ENCODE results near the gene NHERF1. TPM values are rescaled to one million over a fixed set of nuclear protein-coding genes. Genes with fewer than 3 reads are reported as not detected.

Gene NHERF1
- total RNA-seq, 1 experiment from 2014 or later = 21.3 TPM

- no peak for DNase-seq (ENCODE audit: extremely low read depth, low read depth)
Measured at GRCh38 chr17:74804683-74805082, 56.3 kb downstream of the NHERF1 start.

GRCh38 chr17:74805591-74805991, 57.2 kb downstream of the NHERF1 start:
- no peak for DNase-seq (ENCODE audit: extremely low read depth, low read depth)

GRCh38 chr17:74806334-74806733, 57.9 kb downstream of the NHERF1 start:
- DNase-seq (ENCODE audit: extremely low read depth, low read depth) = no peak

GRCh38 chr17:74807441-74807840, 59.0 kb downstream of the NHERF1 start:
- DNase-seq (ENCODE audit: extremely low read depth, low read depth) = no peak

- DNase-seq (ENCODE audit: extremely low read depth, low read depth) = no peak
Measured at GRCh38 chr17:74807925-74808324, 59.5 kb downstream of the NHERF1 start.

- no peak for DNase-seq (ENCODE audit: extremely low read depth, low read depth)
Measured at GRCh38 chr17:74808714-74809430, 60.4 kb downstream of the NHERF1 start.

GRCh38 chr17:74810699-74811485, 62.5 kb downstream of the NHERF1 start:
- no peak for DNase-seq (ENCODE audit: extremely low read depth, low read depth)

GRCh38 chr17:74812109-74813009, 63.9 kb downstream of the NHERF1 start:
- DNase-seq (ENCODE audit: extremely low read depth, low read depth) = no peak

- DNase-seq (ENCODE audit: extremely low read depth, low read depth) = no peak
Measured at GRCh38 chr17:74814453-74814852, 66.0 kb downstream of the NHERF1 start.

GRCh38 chr17:74815067-74815466, 66.6 kb downstream of the NHERF1 start:
- no peak for DNase-seq (ENCODE audit: extremely low read depth, low read depth)

GRCh38 chr17:74815550-74816370, 67.3 kb downstream of the NHERF1 start:
- DNase-seq (ENCODE audit: extremely low read depth, low read depth) = no peak

GRCh38 chr17:74816905-74817620, 68.6 kb downstream of the NHERF1 start:
- DNase-seq (ENCODE audit: extremely low read depth, low read depth) = no peak

GRCh38 chr17:74818291-74818938, 70.0 kb downstream of the NHERF1 start:
- no peak for DNase-seq (ENCODE audit: extremely low read depth, low read depth)

Other genes starting within 250 kb of the NHERF1 start
- not detected in 2 replicates for gene CD300LB, start 217.2 kb upstream of the NHERF1 start, total RNA-seq (2014; rRNA removed; shearing (Covaris generic))
- 0.10 and 0.26 TPM in 2 replicates for gene CD300C, start 202.5 kb upstream of the NHERF1 start, total RNA-seq (2014; rRNA removed; shearing (Covaris generic))
- gene CD300H, start 181.1 kb upstream of the NHERF1 start, total RNA-seq (2014; rRNA removed; shearing (Covaris generic)) = not detected in 2 replicates
- gene CD300LD, start 156.3 kb upstream of the NHERF1 start, total RNA-seq (2014; rRNA removed; shearing (Covaris generic)) = not detected in 2 replicates
- gene CD300E, start 124.9 kb upstream of the NHERF1 start, total RNA-seq (2014; rRNA removed; shearing (Covaris generic)) = not detected in 2 replicates
- not detected in 2 replicates for gene CD300LF, start 35.7 kb upstream of the NHERF1 start, total RNA-seq (2014; rRNA removed; shearing (Covaris generic))
- gene RAB37, start 11.4 kb upstream of the NHERF1 start, total RNA-seq (2014; rRNA removed; shearing (Covaris generic)) = 0.12 and 0.17 TPM in 2 replicates
- gene NAT9, start 27.7 kb downstream of the NHERF1 start, total RNA-seq (2014; rRNA removed; shearing (Covaris generic)) = 27.9 and 33.8 TPM in 2 replicates
- gene GRIN2C, start 111.3 kb downstream of the NHERF1 start, total RNA-seq (2014; rRNA removed; shearing (Covaris generic)) = not detected in 2 replicates
- gene FDXR, start 124.4 kb downstream of the NHERF1 start, total RNA-seq (2014; rRNA removed; shearing (Covaris generic)) = 35.0 and 36.9 TPM in 2 replicates
- gene FADS6, start 145.0 kb downstream of the NHERF1 start, total RNA-seq (2014; rRNA removed; shearing (Covaris generic)) = not detected in 2 replicates
- not detected in 2 replicates for gene USH1G, start 174.6 kb downstream of the NHERF1 start, total RNA-seq (2014; rRNA removed; shearing (Covaris generic))
- gene OTOP2, start 175.6 kb downstream of the NHERF1 start, total RNA-seq (2014; rRNA removed; shearing (Covaris generic)) = not detected in 2 replicates
- gene OTOP3, start 187.3 kb downstream of the NHERF1 start, total RNA-seq (2014; rRNA removed; shearing (Covaris generic)) = not detected in 2 replicates
- gene HID1, start 224.1 kb downstream of the NHERF1 start, total RNA-seq (2014; rRNA removed; shearing (Covaris generic)) = 5.0 and 8.2 TPM in 2 replicates
- 15.6 and 18.0 TPM in 2 replicates for gene CDR2L, start 239.0 kb downstream of the NHERF1 start, total RNA-seq (2014; rRNA removed; shearing (Covaris generic))

All from NCI-H460 (cell line).